ENCODE data around the gene ATP5F1B.

The ATP5F1B gene

DNA sequence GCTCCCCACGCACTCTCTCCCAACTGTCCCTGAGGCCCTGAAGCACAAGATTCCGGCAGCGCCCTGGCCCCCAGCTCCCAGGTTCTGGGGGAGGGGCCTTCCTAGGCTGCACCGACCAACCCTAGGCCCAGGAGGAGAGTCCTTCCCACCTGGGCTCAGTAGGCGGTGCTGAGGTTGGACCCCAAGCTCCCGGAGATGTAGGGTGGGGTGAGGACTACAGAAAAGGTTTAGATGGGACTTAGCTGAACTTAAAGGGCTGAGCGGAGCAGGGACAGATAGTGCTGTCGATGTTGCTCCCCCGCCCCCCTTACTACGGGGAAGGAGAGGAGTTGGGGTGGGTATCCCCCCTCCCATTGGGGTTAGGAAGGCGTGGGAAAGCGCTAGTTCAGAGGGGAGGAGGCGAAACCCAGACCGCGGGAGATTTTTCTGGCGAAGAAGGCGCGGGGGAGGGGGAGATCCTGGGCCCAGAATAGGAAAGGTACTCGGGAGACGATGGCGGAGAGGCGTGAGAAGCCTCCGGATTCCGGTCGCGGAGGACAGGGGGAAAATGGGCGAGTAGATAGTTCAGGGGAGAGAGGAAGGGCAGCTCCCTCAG, 11.4 kb downstream of the ATP5F1B start:
- TF ChIP-seq, protein P1, sequence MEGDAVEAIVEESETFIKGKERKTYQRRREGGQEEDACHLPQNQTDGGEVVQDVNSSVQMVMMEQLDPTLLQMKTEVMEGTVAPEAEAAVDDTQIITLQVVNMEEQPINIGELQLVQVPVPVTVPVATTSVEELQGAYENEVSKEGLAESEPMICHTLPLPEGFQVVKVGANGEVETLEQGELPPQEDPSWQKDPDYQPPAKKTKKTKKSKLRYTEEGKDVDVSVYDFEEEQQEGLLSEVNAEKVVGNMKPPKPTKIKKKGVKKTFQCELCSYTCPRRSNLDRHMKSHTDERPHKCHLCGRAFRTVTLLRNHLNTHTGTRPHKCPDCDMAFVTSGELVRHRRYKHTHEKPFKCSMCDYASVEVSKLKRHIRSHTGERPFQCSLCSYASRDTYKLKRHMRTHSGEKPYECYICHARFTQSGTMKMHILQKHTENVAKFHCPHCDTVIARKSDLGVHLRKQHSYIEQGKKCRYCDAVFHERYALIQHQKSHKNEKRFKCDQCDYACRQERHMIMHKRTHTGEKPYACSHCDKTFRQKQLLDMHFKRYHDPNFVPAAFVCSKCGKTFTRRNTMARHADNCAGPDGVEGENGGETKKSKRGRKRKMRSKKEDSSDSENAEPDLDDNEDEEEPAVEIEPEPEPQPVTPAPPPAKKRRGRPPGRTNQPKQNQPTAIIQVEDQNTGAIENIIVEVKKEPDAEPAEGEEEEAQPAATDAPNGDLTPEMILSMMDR (IDR thresholded peaks at IDR 0.05; ENCODE audit: borderline replicate concordance, insufficient read depth, low read depth, low read length): no peak
- peak overlapping the region; percentile 84 for H3K4me3 ChIP-seq (ENCODE audit: low read depth, low read length)

DNA sequence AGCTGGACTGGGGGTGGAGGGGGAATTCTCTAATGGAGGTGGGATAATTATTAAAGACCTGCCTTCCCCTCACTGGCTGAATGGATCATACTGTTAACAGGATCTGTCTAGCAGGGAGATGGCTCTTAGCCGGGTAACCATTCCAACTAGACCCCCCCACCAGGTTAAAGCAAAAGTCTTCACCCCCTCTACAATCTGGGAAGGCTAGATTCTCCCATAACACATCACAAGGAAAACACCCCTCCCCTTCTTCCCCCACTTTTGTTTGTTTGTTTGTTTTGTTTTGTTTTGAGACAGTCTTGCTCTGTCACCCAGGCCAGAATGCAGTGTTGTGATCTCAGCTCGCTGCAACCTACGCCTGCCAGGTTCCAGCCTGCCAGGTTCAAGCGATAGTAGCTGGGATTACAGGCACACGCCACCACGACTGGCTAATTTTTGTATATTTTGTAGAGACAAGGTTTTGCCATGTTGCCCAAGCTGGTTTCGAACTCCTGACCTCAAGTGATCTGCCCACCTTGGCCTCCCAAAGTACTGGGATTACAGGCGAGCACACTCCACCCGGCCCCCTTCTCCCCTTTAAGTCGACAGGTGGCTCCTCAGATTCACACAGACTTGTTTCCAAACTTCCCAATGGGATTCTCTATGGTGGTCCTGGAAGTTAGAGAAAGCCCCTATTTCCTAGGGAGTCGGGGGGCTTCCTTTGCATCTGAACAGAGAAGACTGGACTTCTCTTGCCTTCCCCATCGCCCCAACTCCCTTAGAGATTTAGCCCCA, 12.1 kb downstream of the ATP5F1B start:
- H3K4me3 ChIP-seq (ENCODE audit: low read depth, low read length): peak overlapping the region; percentile 84
- TF ChIP-seq, protein P1 (IDR thresholded peaks at IDR 0.05; ENCODE audit: borderline replicate concordance, insufficient read depth, low read depth, low read length): no peak

DNA sequence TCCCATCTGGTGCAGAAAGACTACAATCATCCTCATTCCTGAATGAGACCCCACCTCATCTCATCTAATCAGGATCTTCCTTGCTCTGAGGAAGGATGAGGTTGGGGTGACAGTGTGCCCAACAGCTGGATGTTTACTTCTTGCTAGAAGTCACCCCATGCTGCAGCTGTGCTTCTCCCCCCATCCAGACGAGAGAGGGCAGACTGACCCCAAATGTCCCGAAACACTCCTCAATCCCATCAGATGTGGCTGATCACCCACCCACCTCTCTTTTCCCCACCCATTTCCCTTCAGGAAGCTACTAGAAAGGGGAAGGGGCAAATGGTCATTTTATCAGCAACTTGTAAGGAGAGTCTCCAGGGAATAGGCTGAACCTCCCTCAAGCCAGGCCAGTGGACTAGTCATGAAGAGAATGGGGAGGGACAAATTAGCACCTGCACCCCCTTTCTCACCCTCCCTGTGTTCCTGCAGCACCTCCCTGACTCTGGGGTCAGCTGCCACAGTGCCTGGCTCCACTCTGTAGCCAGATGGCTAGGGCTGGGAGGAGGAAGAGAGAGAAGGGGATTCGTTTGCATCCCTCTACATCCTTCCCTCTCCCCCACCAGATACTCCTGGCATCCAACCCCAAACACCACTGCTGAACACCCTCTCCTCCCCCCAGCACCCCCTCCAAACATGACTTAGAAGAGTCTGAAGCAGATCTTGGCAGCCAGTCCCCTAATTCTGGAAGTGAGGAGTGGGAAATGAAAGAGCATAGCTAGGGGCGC, 12.9 kb downstream of the ATP5F1B start:
- peak overlapping the region; percentile 40 for H3K4me3 ChIP-seq (ENCODE audit: low read depth, low read length)
- TF ChIP-seq, protein P1 (IDR thresholded peaks at IDR 0.05; ENCODE audit: borderline replicate concordance, insufficient read depth, low read depth, low read length): no peak

DNA sequence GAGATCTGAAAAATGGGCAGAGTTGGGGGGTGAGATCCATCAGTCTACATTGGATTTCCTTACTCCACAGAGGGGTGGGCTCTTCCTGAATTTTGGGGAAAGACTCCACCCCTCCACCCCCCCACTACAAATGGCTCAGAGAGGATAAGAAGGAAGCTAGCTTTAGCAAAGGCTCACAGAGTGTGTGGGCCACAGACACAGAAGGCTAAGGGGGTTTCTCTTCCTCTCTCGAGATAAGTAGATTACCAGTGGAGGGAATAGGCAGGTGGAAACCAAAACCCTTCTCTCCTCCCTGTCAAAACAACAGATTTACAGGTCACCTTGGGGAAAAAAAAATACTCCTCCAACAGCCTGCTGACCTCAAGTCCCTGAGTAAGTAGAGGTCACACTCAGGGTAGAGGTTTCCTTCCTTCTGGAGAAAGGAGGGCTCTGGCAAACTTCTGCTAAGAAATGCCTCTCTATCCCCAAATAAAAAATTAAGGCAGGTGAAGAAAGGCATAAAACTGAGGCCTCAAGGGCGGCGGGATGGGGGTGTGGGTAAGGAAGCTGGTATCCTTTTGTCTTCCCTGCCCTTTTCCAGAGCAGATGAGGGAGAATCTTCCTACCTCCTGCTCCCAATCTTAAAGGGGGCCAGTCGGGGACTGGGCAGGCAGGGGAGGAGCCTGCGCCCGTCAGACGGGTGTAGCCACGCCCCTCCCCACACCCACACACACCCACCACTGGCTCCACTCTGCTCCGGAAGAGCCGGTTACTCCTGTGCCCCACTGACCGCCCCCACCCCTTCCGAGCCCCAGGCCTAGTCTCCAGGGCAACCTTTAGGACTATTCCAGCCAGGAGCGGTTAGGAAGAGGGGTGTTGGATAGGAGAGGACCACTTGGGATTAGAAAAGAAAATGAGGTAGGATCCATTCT, 13.7 kb downstream of the ATP5F1B start:
- TF ChIP-seq, protein P1 (IDR thresholded peaks at IDR 0.05; ENCODE audit: borderline replicate concordance, insufficient read depth, low read depth, low read length): no peak
- peak overlapping the region; percentile 40 for H3K4me3 ChIP-seq (ENCODE audit: low read depth, low read length)

DNA sequence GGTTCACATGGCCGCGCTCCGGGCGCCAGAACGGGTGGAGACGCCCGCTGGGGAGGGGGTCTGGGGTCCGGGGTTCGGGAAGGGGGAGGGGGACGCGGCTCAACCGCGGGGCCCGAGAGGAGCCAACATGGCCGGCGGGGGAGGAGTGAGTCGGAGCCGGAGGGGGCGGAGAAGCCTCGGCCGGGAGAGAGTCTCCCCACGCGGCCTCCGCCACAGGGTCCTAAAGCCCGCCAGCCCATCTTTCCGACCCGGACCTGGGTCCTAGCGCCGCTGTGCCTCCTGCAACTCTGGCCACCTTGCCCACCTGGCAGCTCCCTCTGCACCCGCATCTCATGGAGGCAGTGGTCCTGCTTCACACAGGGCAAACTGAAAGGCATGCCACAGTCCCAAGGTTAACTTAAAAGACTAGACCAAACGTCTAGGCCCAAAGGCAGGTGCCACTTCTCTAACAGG, 15.6 kb downstream of the ATP5F1B start, which contains the start of gene BAZ2A:
TSS of gene BAZ2A (minus strand) at position 147 of the 453 bp plus-strand sequence. CDS start 12,796 bp downstream, outside the sequence.
- TF ChIP-seq, protein P1 (IDR thresholded peaks at IDR 0.05; ENCODE audit: borderline replicate concordance, insufficient read depth, low read depth, low read length): no peak
- peak within 1 kb of the TSS; percentile 70 for H3K4me3 ChIP-seq (ENCODE audit: low read depth, low read length)

DNA sequence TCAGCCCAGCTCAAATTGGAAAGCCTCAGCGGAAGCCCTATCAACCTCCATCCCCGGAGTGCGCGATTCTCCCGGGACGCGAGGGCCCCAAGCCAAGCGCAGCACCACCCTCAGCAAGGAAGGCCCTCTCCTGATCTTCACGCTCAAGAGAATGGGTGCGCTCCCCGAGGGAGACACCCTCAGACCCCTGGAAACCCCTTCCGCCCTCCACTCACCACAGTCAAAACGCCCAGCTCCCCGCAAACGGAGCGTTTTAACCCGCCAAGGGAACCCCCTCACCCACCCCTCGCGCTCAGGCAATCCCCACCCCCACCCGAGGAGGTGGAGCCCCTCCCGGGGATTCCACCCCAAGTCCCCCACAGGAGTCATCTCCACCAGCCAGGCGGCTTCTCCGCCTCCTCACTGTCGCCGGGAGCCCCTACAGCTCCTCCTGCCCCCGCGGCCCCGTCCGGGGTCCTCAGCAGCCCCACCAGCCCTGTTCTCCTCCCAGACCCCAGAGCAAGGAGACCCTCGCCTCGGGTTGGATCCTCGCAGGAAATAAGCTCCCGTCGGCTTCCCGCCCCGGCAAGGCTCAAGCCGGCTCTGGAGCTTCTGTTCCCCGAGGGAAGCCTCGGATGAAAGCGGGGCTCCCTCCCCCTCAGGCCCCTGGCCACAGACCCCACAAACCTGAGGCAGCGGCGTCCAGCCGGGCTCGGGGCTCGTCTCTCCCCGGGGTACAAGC, 16.2 kb downstream of the ATP5F1B start:
- TF ChIP-seq, protein P1 (IDR thresholded peaks at IDR 0.05; ENCODE audit: borderline replicate concordance, insufficient read depth, low read depth, low read length): no peak
- peak overlapping the region; percentile 70 for H3K4me3 ChIP-seq (ENCODE audit: low read depth, low read length)
